GM19438 (cell line): ENCODE measurements around the gene SHISAL1.

ENCODE experiments used
- ATAC-seq: cut with Tn5 transposase; IDR thresholded peaks from one replicate; pipeline ENCODE4 v1.9.1; 2021; ENCODE audit warnings: low read depth; ENCODE audit not compliant: unreplicated experiment

SHISAL1 gene

GRCh38 chr22:44312766-44313165 lies at the start of gene SHISAL1:
Gene SHISAL1 (minus strand): TSS chr22:44312951. CDS start chr22:44300945, 12,006 bp downstream.
- no peak for ATAC-seq

DNA sequence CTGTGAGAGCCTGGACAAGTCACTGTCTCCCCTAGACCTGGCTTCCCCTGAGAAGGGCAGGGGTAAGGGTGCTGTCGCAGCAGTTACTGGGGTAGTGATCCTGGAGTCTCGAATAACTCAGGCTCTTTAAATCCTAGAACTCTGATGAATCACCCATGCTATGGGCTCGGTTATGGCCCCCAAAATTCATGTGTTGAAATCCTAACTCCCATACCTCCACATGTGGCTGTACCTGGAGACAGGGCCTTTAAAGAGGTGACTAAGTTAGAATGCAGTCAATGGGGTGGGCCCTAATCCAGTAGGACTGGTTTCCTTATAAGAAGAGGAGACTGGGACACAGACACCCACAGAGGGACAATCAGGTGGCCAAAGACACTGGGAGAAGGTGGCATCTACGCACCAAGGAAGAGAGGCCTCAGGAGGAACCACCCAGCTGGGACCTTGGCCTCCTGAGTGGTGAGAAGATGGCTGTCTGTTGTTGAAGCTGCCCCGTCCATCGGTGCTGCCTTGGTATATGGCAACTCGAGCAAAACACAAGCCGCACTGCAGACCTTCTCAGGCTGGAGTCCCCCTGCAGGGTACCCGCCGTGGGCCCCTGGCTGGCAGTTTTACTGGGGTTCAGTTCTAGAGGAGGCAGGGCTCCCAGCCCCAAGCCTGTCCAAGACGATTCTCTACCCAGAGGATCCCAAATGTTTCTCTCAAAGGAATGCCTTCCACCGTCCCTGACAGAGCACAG lies 48.8 kb upstream of the SHISAL1 start:
- ATAC-seq, result no peak

- no peak for ATAC-seq
Observed at GRCh38 chr22:44360668-44361381, 48.1 kb upstream of the SHISAL1 start.

DNA sequence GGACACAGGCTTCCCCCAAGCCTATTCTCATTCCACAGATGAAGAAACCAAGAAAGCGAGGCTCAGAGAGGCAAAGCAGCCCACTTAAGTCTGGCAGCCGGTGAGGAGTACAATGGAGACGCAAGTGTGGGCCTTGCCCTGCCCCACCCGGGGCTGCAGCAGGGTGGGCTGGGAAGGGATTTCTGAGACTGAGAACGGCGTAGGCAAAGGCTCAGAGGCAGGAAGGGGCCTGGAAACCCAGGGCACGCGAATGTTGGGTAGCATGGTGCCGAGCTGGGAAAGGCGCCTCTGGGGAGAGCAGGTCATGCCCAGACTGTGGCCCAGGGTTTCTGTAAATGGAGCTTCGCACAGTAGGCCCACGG lies 47.5 kb upstream of the SHISAL1 start:
- no peak for ATAC-seq

- ATAC-seq, result no peak
Observed at GRCh38 chr22:44359496-44360110, 46.9 kb upstream of the SHISAL1 start.

GRCh38 chr22:44358709-44359440 lies 46.1 kb upstream of the SHISAL1 start:
- ATAC-seq, result no peak

GRCh38 chr22:44357966-44358465 lies 45.3 kb upstream of the SHISAL1 start:
- no peak for ATAC-seq

DNA sequence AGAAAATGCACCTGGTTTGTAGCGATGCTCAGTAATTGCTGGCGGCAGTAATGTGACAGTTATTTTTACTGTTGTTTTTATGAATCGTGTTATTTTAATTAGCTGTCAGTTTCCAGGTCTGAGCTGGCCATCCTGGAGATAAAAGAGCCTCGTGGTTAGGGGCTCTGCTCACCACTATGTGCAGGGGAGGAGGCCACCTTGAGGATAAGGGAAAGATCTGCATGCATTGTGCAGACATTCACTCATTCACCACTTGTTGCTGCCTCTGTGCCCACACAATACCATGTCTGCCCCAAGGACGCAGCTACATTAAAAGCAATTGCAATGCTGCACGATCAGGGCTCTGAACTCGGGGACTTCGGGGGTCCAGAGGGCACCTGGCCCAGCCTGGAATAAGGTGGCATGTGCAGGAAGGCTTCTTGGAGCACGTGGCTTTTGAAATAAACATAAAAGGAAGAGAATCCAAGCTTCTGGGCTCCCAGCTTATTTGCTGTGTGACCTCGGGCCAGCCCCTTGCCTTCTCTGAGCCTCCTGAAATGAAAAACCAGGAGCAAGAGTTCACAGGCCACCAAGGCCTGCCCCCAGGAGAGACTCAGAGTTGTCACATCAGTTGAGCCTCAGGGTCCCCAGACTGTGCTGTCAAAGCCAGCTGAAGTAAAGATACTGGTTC lies 44.7 kb upstream of the SHISAL1 start:
- no peak for ATAC-seq

DNA sequence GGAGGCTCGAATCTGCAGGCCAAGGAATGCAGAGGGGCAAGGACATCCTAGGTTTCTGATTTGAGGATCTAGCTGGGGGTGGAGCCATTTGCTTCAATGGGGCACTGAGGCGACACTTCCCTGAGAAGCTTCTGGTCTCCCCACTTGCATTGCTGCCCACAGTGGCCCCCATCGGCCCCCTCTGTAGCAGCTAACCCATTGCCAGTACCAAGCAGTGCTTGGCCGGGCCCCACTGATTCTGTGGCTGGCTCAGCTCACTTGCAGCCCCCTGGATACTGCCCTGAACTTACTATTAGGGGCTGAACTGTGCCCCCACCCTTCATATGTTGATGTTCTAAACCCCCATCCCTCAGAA lies 42.9 kb upstream of the SHISAL1 start:
- no peak for ATAC-seq

DNA sequence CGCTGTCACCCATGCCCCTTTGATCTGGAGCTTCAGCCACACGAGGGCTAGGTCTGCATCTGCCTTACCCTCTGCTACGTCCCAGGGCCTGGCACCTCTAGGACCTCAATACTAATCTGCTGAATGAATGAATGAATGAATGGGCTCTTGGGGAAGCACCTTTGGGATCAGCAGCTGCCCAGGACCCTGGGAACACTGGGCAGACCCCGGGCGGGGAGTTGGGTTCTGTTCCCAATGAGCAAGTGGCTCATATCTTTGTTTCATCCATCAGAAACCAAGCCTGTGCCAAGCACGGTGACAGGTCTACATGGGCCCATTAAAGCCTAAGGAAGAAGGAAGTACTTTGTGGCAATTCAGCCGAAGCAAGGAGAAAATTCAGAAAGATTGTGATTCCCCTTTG lies 41.5 kb upstream of the SHISAL1 start:
- no peak for ATAC-seq

DNA sequence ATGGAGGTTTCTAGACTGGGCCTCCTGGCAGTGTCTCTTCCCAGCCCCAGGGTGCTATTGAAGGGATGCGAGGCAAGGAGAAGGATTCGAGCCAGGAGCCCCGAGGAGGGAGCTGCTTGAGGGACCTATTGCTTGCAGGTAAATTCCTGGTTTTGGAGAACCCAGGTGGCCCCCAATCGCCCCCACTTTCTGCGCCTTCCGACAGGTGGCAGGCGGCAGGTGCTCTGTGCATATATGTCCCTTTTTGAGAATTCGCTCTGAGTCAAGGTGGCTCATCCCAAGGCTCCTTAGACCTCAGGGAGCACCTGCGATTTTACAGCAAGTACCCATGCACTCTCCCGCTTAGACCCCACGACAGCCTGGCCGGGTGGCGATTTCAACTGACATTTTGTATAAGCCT lies 40.3 kb upstream of the SHISAL1 start:
- no peak for ATAC-seq

- ATAC-seq, result no peak
Observed at GRCh38 chr22:44352378-44353035, 39.8 kb upstream of the SHISAL1 start.

DNA sequence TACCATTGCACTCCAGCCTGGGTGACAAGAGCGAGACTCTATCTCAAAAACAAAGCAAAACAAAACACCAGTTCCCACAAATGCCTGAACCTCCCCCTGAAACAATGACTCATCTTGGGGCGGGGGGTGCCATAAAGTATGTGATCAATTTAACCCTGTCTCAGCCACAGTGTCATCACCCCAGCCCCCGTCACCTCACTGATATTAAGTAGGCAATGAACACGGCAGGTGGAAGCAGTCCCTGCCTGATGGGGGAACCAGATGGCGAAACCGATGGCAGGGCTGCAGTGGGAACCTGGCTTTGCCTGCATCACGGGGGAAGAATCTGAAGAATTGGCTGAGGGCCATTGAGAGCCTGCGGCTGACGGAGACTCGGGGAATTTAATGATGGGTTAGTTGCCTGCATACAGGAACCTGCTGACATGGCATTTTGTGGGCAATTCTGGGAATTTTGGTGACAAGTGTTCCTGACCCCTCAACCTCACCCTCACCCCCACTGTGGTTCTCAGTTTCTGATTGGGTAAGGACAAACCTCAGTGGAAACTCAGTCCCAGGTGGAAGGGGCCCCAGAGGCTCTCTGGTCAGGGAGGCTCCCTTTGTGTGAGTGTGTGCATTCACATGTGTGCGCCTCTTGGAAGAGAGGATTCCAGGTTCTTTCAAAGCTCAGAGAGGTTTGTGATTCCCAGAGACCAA lies 39.1 kb upstream of the SHISAL1 start:
- ATAC-seq, result no peak

- ATAC-seq, result no peak
Observed at GRCh38 chr22:44351037-44351436, 38.3 kb upstream of the SHISAL1 start.

DNA sequence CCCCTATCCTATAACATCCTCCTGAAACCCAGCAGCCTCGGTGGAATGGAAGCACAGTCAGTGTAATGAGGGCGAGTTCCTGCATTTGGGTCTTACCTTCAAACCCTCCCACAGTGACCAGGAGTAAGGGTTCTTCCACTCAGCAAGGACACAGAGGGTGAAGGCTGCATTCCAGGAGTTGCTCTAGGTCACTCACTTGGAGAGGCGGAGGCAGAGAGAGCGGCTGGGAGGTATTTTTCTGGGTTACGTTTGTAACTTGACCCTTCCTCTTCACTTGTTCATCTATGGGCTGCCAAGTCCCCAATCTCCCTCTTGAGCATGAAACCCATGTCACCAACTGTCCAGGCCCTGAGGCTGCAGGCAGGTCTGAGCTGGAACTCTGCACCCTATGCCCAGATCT lies 36.8 kb upstream of the SHISAL1 start:
- ATAC-seq, result no peak

- no peak for ATAC-seq
Observed at GRCh38 chr22:44348971-44349560, 36.3 kb upstream of the SHISAL1 start.

DNA sequence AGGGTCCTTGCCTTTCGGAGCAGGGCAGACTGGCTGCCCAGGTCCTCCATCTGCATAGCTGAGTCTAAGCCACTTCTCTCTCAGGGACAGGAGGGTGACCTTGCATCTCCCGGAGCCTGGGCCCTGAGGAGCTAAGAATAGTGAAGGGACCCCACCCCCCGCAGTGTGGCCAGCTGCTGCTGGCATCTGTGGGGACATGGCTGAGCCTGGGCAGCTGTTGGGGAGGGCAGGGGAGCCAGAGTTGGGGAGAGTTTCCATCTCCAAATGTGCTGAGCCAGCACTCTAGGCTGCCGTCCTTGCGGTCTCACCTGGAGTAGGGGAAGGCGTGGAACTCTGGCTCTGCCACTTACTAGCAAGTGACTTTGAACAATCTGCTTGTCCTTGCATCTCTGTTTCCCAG lies 34.8 kb upstream of the SHISAL1 start:
- no peak for ATAC-seq

DNA sequence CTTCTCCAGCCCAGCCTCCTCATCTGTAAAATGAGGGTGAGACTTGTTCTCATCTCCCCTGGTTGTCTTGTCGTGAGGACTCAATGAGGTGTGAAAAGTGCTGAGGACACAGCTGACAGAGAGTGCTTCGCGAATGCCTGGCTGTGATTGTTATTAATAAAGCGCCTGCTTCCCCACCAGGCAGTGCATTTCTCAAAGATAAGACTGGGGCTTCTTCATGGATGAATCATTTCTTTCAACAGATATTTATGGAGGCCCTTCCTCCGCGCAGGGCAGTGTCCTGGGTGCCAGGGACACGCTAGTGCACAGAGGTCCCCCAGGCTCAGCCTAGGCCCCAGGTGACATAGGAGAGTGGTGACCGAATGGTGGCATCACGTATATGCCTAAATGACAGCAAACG lies 34.3 kb upstream of the SHISAL1 start:
- ATAC-seq, result no peak

GRCh38 chr22:44345872-44346271 lies 33.1 kb upstream of the SHISAL1 start:
- no peak for ATAC-seq
